Measurements from ENCODE around the gene MPDU1. TPM values are rescaled to one million over a fixed set of nuclear protein-coding genes. Genes with fewer than 3 reads are reported as not detected.

The MPDU1 gene
- 10 to 100 TPM; 31.7 to 72.2 (median 50.2) TPM for polyA plus RNA-seq

- peak within 1 kb of the TSS; percentile 58 for H3K27ac ChIP-seq (ENCODE audit: low read depth, low read length)
- WGBS, 3 donors, result 11 to 15% (median 14%) methylated on average over 66 to 69 of the region's 69 CpGs
Observed at GRCh38 chr17:7583253-7584109, at the start of gene MPDU1. Gene MPDU1, plus strand, starts transcription at chr17:7583852. Its CDS starts 11 bp downstream, at chr17:7583863.

- 74 to 86% (median 75%) methylated on average over 3 of the region's 3 CpGs for WGBS, 3 donors
- no peak overlapping the region for H3K27ac ChIP-seq (ENCODE audit: low read depth, low read length)
Observed at GRCh38 chr17:7538050-7538449, 45.6 kb upstream of the MPDU1 start.

GRCh38 chr17:7538891-7539545, 44.6 kb upstream of the MPDU1 start:
- H3K27ac ChIP-seq (ENCODE audit: low read depth, low read length), result no peak overlapping the region
- 67 to 84% (median 79%) methylated on average over 11 of the region's 11 CpGs for WGBS, 3 donors

- 84 to 97% (median 96%) methylated on average over 9 of the region's 9 CpGs for WGBS, 3 donors
- H3K27ac ChIP-seq (ENCODE audit: low read depth, low read length), result no peak overlapping the region
Observed at GRCh38 chr17:7541074-7541621, 42.5 kb upstream of the MPDU1 start.

- no peak overlapping the region for H3K27ac ChIP-seq (ENCODE audit: low read depth, low read length)
Observed at GRCh38 chr17:7544911-7545310, 38.7 kb upstream of the MPDU1 start.

GRCh38 chr17:7548585-7549400, 34.9 kb upstream of the MPDU1 start, which contains the start of gene TNFSF12:
Gene TNFSF12, plus strand, starts transcription at chr17:7549058. Its CDS starts 96 bp downstream, at chr17:7549154.
- H3K27ac ChIP-seq (ENCODE audit: low read depth, low read length), result no peak within 1 kb of the TSS
- 1 to 2% (median 1%) methylated on average over 39 to 65 of the region's 65 CpGs for WGBS, 3 donors

More at GRCh38 chr17:7544911-7545310, 38.7 kb upstream of the MPDU1 start:
- WGBS, 3 donors, result 52 to 67% (median 60%) methylated on average over 6 of the region's 6 CpGs

GRCh38 chr17:7549401-7550055, 34.1 kb upstream of the MPDU1 start:
- H3K27ac ChIP-seq (ENCODE audit: low read depth, low read length), result no peak overlapping the region
- 26 to 36% (median 30%) methylated on average over 20 of the region's 20 CpGs for WGBS, 3 donors

GRCh38 chr17:7550344-7550743, 33.3 kb upstream of the MPDU1 start:
- H3K27ac ChIP-seq (ENCODE audit: low read depth, low read length), result no peak overlapping the region
- WGBS, 3 donors, result 61 to 68% (median 61%) methylated on average over 6 of the region's 6 CpGs

GRCh38 chr17:7551396-7551795, 32.3 kb upstream of the MPDU1 start:
- H3K27ac ChIP-seq (ENCODE audit: low read depth, low read length), result no peak overlapping the region
- WGBS, 3 donors, result 82 to 87% (median 86%) methylated on average over 4 of the region's 4 CpGs

GRCh38 chr17:7552621-7553051, 31.0 kb upstream of the MPDU1 start:
- WGBS, 3 donors, result 50 to 82% (median 63%) methylated on average over 6 of the region's 6 CpGs
- no peak overlapping the region for H3K27ac ChIP-seq (ENCODE audit: low read depth, low read length)

GRCh38 chr17:7553356-7553755, 30.3 kb upstream of the MPDU1 start:
- WGBS, 3 donors, result 95 to 100% (median 100%) methylated on average over 1 of the region's 1 CpG
- no peak overlapping the region for H3K27ac ChIP-seq (ENCODE audit: low read depth, low read length)

GRCh38 chr17:7555320-7555948, 28.2 kb upstream of the MPDU1 start:
- no peak overlapping the region for H3K27ac ChIP-seq (ENCODE audit: low read depth, low read length)
- WGBS, 3 donors, result 65 to 77% (median 69%) methylated on average over 10 of the region's 10 CpGs

GRCh38 chr17:7556627-7557026, 27.0 kb upstream of the MPDU1 start:
- WGBS, 3 donors, result 82 to 86% (median 83%) methylated on average over 12 of the region's 12 CpGs
- H3K27ac ChIP-seq (ENCODE audit: low read depth, low read length), result no peak overlapping the region

GRCh38 chr17:7557147-7557764, 26.4 kb upstream of the MPDU1 start:
- H3K27ac ChIP-seq (ENCODE audit: low read depth, low read length), result no peak overlapping the region
- WGBS, 3 donors, result 59 to 66% (median 60%) methylated on average over 19 of the region's 19 CpGs

GRCh38 chr17:7557775-7558543, 25.7 kb upstream of the MPDU1 start:
- H3K27ac ChIP-seq (ENCODE audit: low read depth, low read length), result peak overlapping the region; percentile 90
- WGBS, 3 donors, result 2 to 5% (median 3%) methylated on average over 21 of the region's 21 CpGs

GRCh38 chr17:7558544-7559319, 24.9 kb upstream of the MPDU1 start, which contains the start of gene TNFSF13:
Gene TNFSF13, plus strand, starts transcription at chr17:7558750. Its CDS starts 290 bp downstream, at chr17:7559040.
- peak within 1 kb of the TSS; percentile 90 for H3K27ac ChIP-seq (ENCODE audit: low read depth, low read length)
- 10 to 16% (median 12%) methylated on average over 16 of the region's 16 CpGs for WGBS, 3 donors
